GM18951 (cell line): ENCODE data around the gene TRIM8.
"Not testable (repeated sequence)": the region's sequence is repeated elsewhere in the genome, so short reads cannot be mapped to it uniquely, and the experiment has no call there.

Experiments used
- POLR2A ChIP-seq: IDR thresholded peaks from 4 replicates; pipeline ENCODE4 v1.6.1; 2011; ENCODE audit warnings: mild to moderate bottlenecking; ENCODE audit not compliant: insufficient read length, insufficient read depth; ENCODE audit errors: extremely low read depth
- in situ Hi-C: fragments of 300-500 bp; cut with MboI; formaldehyde crosslinking; loops from one replicate; pipeline ENCODE4 v1.12.0; 2022; ENCODE audit warnings: low sequenced_read_pairs, mixed read lengths, inconsistent platforms; ENCODE audit not compliant: unreplicated experiment

The TRIM8 gene

DNA sequence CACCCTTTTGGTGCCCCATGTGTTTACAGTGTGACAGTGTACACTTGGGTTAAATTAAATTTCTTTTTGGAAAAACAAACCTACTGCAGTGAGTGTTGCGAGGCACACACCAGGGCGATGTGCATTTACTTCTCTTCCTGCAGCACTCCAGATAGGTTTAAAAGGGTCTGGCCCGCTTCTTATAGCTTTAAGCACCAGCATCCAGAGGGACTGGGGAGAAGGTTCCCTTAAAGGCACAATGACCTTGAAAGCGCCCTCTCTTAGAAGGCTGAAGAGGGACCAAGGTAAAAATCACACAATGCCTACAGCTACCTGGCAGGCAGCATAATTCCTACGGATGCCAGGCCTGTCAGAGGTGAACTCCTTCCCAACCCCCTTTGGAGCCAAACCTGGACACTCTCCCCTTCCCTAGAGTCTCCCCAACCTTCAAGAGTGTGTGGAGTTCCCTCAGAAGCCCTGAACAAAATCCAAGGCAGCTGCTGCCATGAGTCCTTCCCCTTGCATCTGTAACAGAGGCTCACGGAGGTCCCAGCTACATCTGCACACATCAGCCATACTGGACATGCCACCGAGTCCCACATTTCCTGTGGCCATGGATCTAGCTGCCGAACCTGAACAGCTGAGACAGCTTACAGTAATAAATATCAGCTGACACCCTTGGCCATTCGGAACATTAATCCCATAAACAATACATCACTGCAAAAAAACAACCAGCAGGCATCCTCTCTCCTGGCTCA is 33.2 kb downstream of the TRIM8 start:
- TF ChIP-seq POLR2A = no peak
- in situ Hi-C loops = no loop called here

- no peak for TF ChIP-seq POLR2A
- in situ Hi-C loops = no loop called here
Measured at GRCh38 chr10:102678068-102678400, 33.8 kb downstream of the TRIM8 start.

GRCh38 chr10:102678842-102679289 is 34.6 kb downstream of the TRIM8 start:
- no peak for TF ChIP-seq POLR2A
- in situ Hi-C loops = no loop called here

GRCh38 chr10:102679596-102679995 is 35.3 kb downstream of the TRIM8 start:
- in situ Hi-C loops = no loop called here

DNA sequence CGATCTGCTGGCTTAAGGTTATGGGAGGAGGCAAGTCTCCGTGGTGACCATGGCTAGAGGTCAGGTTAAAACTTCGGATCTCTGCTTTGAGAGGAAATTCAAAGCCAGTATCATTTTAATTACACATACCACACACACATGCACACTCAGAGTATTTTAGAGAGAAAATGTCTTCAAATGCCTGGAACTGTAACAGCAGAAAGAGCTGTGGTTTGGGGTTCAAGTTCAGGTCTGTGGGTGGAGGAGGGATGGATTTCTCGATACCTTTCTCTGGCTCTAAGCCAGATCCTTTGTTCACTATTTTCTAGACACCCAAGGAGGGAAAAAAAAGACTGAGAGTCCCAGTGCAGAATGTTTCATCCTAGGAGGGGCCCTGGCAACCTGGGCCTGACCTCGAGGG is 37.4 kb downstream of the TRIM8 start:
- in situ Hi-C loops = no loop called here
- no peak for TF ChIP-seq POLR2A

More at GRCh38 chr10:102679596-102679995, 35.3 kb downstream of the TRIM8 start:
- TF ChIP-seq POLR2A = no peak

DNA sequence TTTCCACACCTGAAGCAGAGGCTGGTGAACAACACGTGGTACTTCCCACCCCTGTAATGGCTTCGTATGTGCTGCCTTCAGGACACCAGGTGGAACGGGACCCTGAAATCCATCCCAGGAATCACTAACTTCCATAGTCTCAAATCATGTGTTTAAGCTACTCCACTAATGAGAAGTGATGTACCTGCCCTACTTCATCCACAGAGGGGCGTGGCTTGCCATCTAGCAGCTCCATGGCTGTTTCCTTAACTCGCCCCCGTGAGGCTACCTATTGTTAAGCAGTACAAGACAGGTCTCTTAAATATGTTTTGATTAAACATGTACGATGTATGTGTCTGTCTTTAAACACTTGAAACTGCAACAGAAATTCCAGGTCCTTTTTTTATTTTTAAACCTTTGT is 38.1 kb downstream of the TRIM8 start:
- no peak for TF ChIP-seq POLR2A

GRCh38 chr10:102682981-102683380 is 38.7 kb downstream of the TRIM8 start:
- no peak for TF ChIP-seq POLR2A
- in situ Hi-C loops = no loop called here

More for the DNA sequence above, 38.1 kb downstream of the TRIM8 start:
- in situ Hi-C loops = no loop called here

DNA sequence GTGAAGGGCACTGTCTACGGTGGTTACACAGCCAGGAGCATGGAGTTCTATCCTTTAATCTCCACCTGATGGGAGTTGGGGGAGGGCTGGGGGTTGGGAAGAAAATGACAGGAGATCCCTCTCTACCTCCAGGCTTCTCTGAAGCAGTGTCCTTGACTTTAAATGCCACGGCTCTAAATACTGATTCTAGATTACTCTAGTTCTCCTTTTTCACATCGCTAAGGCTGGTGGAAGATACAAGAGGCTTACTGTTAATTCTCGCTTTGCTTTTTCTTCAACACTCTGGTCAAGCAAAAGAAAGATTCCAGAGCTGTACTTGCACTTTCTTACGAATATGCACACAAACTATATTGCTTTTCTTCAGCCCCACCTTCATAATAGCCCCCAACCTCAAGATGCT is 39.5 kb downstream of the TRIM8 start:
- in situ Hi-C loops = no loop called here
- TF ChIP-seq POLR2A = no peak

DNA sequence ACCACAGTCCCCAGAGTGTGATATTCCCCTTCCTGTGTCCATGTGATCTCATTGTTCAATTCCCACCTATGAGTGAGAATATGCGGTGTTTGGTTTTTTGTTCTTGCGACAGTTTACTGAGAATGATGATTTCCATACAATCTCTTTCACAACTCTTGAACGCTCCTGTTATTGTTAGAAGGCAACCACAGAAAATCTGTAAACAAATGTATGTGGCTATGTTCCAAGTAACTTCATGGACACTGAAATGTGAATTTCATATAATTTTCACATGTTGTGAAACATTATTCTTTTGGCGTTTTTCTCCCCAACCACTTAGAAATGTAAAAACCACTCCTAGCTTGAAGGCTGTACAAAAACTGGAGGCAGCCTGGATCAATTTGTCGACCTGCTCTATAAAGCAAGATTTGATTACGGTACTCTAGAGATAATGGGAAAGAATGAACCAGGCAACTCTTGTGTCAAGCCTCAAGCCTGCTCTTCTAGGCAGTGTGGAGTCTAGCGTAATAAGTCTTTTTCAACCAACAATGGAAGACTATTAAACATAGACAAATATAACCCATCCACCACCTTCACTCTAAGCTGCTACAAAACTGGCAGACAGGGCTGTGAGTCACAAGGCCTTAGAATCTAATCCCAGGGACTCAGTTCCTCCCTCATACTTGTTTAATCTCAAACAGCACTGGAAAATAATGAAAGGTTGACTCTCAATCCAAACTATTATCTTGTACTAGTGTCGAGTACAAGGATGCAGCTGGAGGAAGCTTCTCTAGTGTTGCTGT is 47.2 kb downstream of the TRIM8 start:
- TF ChIP-seq POLR2A = no peak
- in situ Hi-C loops = no loop called here

- in situ Hi-C loops = not testable (repeated sequence)
Measured at GRCh38 chr10:102695401-102695800, 51.1 kb downstream of the TRIM8 start.

GRCh38 chr10:102696736-102697135 is 52.5 kb downstream of the TRIM8 start:
- in situ Hi-C loops = no loop called here
- TF ChIP-seq POLR2A = no peak

- TF ChIP-seq POLR2A = no peak
- in situ Hi-C loops = no loop called here
Measured at GRCh38 chr10:102698894-102699293, 54.6 kb downstream of the TRIM8 start.

DNA sequence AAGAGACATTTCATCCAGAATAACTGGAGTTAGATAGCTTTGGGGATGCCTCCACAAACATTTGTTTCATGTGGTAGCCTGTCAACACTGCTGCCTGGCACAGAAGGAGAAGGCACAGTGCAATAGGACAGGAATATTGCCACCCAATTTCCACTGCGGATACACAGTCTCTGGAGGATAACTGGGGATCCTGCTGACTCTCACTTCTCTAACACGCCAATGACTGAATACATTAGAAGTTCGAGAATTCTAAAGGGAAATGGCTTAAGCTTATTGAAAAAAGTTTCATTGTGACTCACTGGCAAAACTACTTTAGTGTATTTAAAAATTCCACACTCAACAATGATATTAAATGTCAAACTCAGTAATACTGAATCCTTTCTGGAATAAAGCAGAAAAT is 57.0 kb downstream of the TRIM8 start:
- in situ Hi-C loops = no loop called here
- no peak for TF ChIP-seq POLR2A

DNA sequence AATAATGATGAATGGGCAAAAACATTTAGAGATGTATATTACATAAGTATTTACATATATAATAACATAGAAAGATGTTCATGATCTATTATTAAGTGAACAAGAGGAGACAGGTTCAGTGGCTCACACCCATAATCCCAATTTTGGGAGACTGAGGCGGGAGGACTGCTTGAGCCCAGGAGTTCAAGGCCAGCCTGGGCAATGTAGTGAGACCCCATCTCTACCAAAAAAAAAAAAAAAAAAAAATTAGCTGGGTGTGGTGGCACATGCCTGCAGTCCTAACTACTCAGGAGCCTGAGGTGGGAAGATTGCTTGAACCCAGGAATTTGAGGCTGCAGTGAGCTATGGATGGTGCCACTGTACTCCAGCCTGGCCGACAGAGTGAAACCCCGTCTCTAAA is 57.5 kb downstream of the TRIM8 start:
- no peak for TF ChIP-seq POLR2A
- in situ Hi-C loops = no loop called here

- TF ChIP-seq POLR2A = no peak
- in situ Hi-C loops = no loop called here
Measured at GRCh38 chr10:102702742-102703141, 58.5 kb downstream of the TRIM8 start.

DNA sequence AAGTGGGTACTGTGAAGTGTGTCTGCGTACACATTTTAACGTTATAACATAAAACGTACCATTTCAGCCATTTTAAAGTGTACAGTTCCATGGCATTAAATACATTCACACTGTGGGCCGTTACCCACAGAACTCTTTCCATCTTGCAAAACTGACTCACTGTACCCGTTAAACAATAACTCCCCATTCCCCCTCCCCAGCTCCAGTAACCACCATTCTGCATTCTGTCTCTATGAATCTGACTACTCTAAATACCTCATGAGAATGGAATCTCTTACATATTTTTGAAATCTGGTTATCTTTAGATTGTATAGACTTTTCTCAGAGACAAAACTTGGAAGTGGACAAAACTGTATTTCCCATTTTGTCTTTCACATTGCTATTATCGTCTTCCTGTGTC is 60.6 kb downstream of the TRIM8 start:
- no peak for TF ChIP-seq POLR2A
- in situ Hi-C loops = no loop called here
